ENCODE measurements around the gene ARHGEF2. TPM values are rescaled to one million over a fixed set of nuclear protein-coding genes. Genes with fewer than 3 reads are reported as not detected.
A peak's percentile ranks its signal among the peaks of the same experiment; 100 is the strongest.

The ARHGEF2 gene
- total and polyA plus RNA-seq, 2 donors (not counting 1 experiment from before 2014, with no cell fraction given): 241 to 245 TPM

DNA sequence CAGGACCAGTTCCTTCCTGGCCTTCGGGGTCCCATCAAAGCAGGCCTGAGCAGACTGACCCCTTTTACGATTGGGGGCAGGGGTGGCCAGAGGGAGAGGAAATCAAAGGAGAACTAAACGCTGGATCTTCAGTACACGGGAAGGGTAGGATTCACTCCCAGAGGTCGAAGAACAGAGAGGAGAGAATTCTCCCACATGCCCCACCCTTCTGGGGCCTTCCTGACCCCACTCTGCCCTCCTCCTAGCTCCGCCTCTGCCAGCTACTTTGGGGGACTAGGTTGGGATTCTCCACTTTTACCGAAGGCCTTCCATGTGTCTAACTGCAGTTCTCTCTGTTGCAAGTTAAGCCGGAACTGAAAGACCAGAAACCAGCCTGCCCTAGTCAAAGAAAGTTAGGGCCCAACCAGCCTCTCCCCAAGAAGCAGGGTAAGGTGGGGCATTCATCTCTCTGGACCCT, 654 bp upstream of the ARHGEF2 start:
- no peaks in the 10 kb centered on the region for H3K27me3 Mint-ChIP-seq

More for the DNA sequence above, 654 bp upstream of the ARHGEF2 start:
- 0% methylated on average over 1 of the region's 8 CpGs for whole genome bisulfite sequencing (ENCODE audit: insufficient coverage)
- H3K27me3 ChIP-seq (replicated peaks in 1 of 4; ENCODE audit: control extremely low read depth in 1 of 4, control insufficient read depth in 3 of 4, insufficient read depth in 4 of 4, low read length in 3 of 4): no peaks in the 10 kb centered on the region
- peak overlapping the region; percentile 70 to 91 for H3K27ac ChIP-seq (ENCODE audit: low read length in 2 of 2)
- intact Hi-C loops (cut with micrococcal nuclease): loop anchor here (1.0 to 5.0 kb wide), 4 partner anchors 9 to 232 kb away; partner anchors contain the start of gene LAMTOR2
- H3K9me3 ChIP-seq (ENCODE audit: control extremely low read depth in 1 of 3, control insufficient read depth in 2 of 3, insufficient read depth in 1 of 3, low read length in 2 of 3): no peaks in the 10 kb centered on the region
- DNase-seq (peak; percentile 42), ATAC-seq (ENCODE audit: low read depth) (no peak)
- no peaks in the 10 kb centered on the region for H3K9me3 Mint-ChIP-seq (ENCODE audit: insufficient read depth)
- CTCF ChIA-PET: interaction anchor here (0.6 to 12.2 kb wide), 9 partner anchors 11 to 76 kb away, joined by 4 to 206 read pairs (median 10); partner anchors contain the start of genes KHDC4 and RXFP4
- peak overlapping the region; percentile 93 for H3K4me2 ChIP-seq (replicated peaks; ENCODE audit: low read depth, low read length, poor library complexity, severe bottlenecking)
- TF ChIP-seq, protein P1, sequence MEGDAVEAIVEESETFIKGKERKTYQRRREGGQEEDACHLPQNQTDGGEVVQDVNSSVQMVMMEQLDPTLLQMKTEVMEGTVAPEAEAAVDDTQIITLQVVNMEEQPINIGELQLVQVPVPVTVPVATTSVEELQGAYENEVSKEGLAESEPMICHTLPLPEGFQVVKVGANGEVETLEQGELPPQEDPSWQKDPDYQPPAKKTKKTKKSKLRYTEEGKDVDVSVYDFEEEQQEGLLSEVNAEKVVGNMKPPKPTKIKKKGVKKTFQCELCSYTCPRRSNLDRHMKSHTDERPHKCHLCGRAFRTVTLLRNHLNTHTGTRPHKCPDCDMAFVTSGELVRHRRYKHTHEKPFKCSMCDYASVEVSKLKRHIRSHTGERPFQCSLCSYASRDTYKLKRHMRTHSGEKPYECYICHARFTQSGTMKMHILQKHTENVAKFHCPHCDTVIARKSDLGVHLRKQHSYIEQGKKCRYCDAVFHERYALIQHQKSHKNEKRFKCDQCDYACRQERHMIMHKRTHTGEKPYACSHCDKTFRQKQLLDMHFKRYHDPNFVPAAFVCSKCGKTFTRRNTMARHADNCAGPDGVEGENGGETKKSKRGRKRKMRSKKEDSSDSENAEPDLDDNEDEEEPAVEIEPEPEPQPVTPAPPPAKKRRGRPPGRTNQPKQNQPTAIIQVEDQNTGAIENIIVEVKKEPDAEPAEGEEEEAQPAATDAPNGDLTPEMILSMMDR (IDR thresholded peaks at IDR 0.05): no peak
- no peak for TF ChIP-seq EZH2 (IDR thresholded peaks at IDR 0.05; ENCODE audit: borderline replicate concordance, insufficient read depth, low read depth, low read length, poor library complexity, severe bottlenecking)
- H3K79me2 ChIP-seq (ENCODE audit: control insufficient read depth, insufficient read depth, low read length): peaks cover 98% of the 10 kb centered on the region
- H3K4me1 ChIP-seq (ENCODE audit: control insufficient read depth in 2 of 2, insufficient read depth in 2 of 2, low read length in 2 of 2): peaks cover 65 to 73% of the 10 kb centered on the region in 2 donors
- H3K4me1 Mint-ChIP-seq: peaks cover 82% of the 10 kb centered on the region
- H3K9ac ChIP-seq (ENCODE audit: low read length): peak overlapping the region; percentile 89
- POLR2A ChIA-PET: interaction anchor here (0.5 to 4.4 kb wide), 12 partner anchors 9 to 358 kb away, joined by 3 to 61 read pairs (median 9); partner anchors contain the start of genes KHDC4, LAMTOR2 and RXFP4
- peak overlapping the region; percentile 67 for H2AFZ ChIP-seq (ENCODE audit: insufficient read depth, low read depth, low read length, poor library complexity, severe bottlenecking)
- peaks cover 1 to 11% of the 10 kb centered on the region in 2 experiments for H3K36me3 ChIP-seq (replicated peaks in 1 of 2; ENCODE audit: control extremely low read depth in 1 of 2, control insufficient read depth in 1 of 2, extremely low read depth in 1 of 2, insufficient read depth in 2 of 2, low read length in 1 of 2)
- peak overlapping the region; percentile 95 for H3K4me3 Mint-ChIP-seq
- peaks cover 41% of the 10 kb centered on the region for H4K20me1 ChIP-seq (ENCODE audit: control insufficient read depth, insufficient read depth, low read length, poor library complexity, severe bottlenecking)
- peak overlapping the region; percentile 76 to 93 (median 81) for H3K4me3 ChIP-seq (ENCODE audit: control extremely low read depth in 1 of 5, extremely low read depth in 1 of 5, insufficient read depth in 1 of 5, low read depth in 2 of 5, low read length in 4 of 5)
- peak overlapping the region; percentile 94 for H3K27ac Mint-ChIP-seq
